HEK293 (cell line): Measurements from ENCODE around the gene ATP2B3.

Source experiments
- RBAK ChIP-seq: fragments of 450-650 bp; formaldehyde crosslinking; IDR thresholded peaks from 2 replicates; pipeline ENCODE4 v1.5.1; 2016; ENCODE audit warnings: missing biosample characterization, missing genetic modification characterization
- ZNF610 ChIP-seq: fragments of 450-650 bp; formaldehyde crosslinking; IDR thresholded peaks from 2 replicates; pipeline ENCODE4 v1.5.1; 2016; ENCODE audit warnings: missing biosample characterization, missing genetic modification characterization, borderline replicate concordance
- TF ChIP-seq, protein P1 (sequence below): fragments of 450-650 bp; formaldehyde crosslinking; IDR thresholded peaks from 2 replicates; pipeline ENCODE4 v1.5.1; 2016; ENCODE audit warnings: missing biosample characterization, missing genetic modification characterization
- TF ChIP-seq, protein P2 (sequence below): fragments of 450-650 bp; formaldehyde crosslinking; IDR thresholded peaks from 2 replicates; pipeline ENCODE4 v1.5.1; 2016; ENCODE audit warnings: missing biosample characterization, missing genetic modification characterization

DNA sequence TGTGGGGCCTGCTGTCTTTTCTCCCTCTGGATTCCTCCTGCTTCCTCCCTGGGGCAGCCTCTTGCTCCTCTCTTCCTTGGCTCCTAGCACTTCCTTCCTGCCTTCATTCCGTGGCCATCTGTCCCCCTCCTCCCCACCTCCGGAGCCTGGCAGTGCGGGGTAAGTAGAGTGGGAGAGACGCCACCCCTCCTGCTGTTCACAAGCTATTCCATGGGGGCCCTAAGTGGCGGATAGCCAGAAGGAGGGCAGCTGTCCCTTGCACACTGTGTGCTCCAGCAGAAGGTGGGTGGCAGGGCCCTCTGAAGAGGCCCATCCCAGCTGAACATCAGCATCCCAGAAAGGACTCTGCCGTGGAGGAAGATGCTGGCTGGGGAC is 54.1 kb downstream of the ATP2B3 start:
- TF ChIP-seq, protein P1, sequence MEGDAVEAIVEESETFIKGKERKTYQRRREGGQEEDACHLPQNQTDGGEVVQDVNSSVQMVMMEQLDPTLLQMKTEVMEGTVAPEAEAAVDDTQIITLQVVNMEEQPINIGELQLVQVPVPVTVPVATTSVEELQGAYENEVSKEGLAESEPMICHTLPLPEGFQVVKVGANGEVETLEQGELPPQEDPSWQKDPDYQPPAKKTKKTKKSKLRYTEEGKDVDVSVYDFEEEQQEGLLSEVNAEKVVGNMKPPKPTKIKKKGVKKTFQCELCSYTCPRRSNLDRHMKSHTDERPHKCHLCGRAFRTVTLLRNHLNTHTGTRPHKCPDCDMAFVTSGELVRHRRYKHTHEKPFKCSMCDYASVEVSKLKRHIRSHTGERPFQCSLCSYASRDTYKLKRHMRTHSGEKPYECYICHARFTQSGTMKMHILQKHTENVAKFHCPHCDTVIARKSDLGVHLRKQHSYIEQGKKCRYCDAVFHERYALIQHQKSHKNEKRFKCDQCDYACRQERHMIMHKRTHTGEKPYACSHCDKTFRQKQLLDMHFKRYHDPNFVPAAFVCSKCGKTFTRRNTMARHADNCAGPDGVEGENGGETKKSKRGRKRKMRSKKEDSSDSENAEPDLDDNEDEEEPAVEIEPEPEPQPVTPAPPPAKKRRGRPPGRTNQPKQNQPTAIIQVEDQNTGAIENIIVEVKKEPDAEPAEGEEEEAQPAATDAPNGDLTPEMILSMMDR (tag by site-specific recombination) = no peak
- TF ChIP-seq, protein P2, sequence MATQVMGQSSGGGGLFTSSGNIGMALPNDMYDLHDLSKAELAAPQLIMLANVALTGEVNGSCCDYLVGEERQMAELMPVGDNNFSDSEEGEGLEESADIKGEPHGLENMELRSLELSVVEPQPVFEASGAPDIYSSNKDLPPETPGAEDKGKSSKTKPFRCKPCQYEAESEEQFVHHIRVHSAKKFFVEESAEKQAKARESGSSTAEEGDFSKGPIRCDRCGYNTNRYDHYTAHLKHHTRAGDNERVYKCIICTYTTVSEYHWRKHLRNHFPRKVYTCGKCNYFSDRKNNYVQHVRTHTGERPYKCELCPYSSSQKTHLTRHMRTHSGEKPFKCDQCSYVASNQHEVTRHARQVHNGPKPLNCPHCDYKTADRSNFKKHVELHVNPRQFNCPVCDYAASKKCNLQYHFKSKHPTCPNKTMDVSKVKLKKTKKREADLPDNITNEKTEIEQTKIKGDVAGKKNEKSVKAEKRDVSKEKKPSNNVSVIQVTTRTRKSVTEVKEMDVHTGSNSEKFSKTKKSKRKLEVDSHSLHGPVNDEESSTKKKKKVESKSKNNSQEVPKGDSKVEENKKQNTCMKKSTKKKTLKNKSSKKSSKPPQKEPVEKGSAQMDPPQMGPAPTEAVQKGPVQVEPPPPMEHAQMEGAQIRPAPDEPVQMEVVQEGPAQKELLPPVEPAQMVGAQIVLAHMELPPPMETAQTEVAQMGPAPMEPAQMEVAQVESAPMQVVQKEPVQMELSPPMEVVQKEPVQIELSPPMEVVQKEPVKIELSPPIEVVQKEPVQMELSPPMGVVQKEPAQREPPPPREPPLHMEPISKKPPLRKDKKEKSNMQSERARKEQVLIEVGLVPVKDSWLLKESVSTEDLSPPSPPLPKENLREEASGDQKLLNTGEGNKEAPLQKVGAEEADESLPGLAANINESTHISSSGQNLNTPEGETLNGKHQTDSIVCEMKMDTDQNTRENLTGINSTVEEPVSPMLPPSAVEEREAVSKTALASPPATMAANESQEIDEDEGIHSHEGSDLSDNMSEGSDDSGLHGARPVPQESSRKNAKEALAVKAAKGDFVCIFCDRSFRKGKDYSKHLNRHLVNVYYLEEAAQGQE (tag by site-specific recombination) = no peak
- TF ChIP-seq ZNF610 (tag by site-specific recombination) (no peak), RBAK (no peak)
